Activated T-cell treated with anti-CD3 and anti-CD28 coated beads for 48 hours (primary cell): ENCODE data around the gene IL5RA.

ENCODE experiments used
- DNase-seq: peaks from one replicate; pipeline ENCODE4 v3.0.0-alpha.2; 2020; ENCODE audit warnings: low read depth

The IL5RA gene

GRCh38 chr3:3065876-3066275 is 44.3 kb downstream of the IL5RA start:
- no peak for DNase-seq

- no peak for DNase-seq
These were observed 45.9 kb downstream of the IL5RA start for GRCh38 chr3:3064297-3064696.

GRCh38 chr3:3059645-3060044 is 50.5 kb downstream of the IL5RA start:
- DNase-seq, result no peak

GRCh38 chr3:3053974-3054373 is 56.2 kb downstream of the IL5RA start:
- DNase-seq, result no peak

- no peak for DNase-seq
These were observed 71.8 kb downstream of the IL5RA start for GRCh38 chr3:3038201-3038991.

- no peak for DNase-seq
These were observed 73.0 kb downstream of the IL5RA start for GRCh38 chr3:3037156-3037555.

- DNase-seq, result no peak
These were observed 78.8 kb downstream of the IL5RA start for GRCh38 chr3:3031326-3031725.

- no peak for DNase-seq
These were observed 82.1 kb downstream of the IL5RA start for GRCh38 chr3:3027976-3028567.

GRCh38 chr3:3023111-3023745 is 86.9 kb downstream of the IL5RA start:
- DNase-seq, result no peak

GRCh38 chr3:3020209-3020608 is 90.0 kb downstream of the IL5RA start:
- no peak for DNase-seq
